GM15510 (cell line): ENCODE measurements around the gene ITGBL1.

Experiments
- POLR2A ChIP-seq: IDR thresholded peaks from 3 replicates; pipeline ENCODE4 v1.6.1; 2011; ENCODE audit warnings: borderline replicate concordance; ENCODE audit not compliant: insufficient read length; ENCODE audit errors: extremely low read depth

The ITGBL1 gene

DNA sequence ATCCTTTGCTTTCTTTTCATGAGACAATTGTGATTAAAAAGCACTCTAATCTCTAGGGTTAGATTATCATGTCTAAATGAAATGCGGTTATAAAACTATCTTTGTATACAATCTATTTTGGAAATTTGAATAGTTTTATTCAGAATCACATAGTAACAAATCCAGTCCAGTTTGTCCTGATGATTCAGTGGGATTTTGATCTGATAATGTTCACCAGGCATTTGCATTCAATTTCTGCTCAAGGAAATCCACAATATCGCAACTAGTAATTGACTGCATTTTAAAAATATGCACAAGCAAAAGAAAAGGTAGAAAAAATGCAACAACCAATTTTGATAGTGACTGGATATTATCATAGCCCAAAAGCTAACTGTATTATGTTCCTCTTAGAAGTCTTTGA lies 63.8 kb downstream of the ITGBL1 start:
- TF ChIP-seq POLR2A: no peak

GRCh38 chr13:101520672-101521071 lies 68.2 kb downstream of the ITGBL1 start:
- no peak for TF ChIP-seq POLR2A

DNA sequence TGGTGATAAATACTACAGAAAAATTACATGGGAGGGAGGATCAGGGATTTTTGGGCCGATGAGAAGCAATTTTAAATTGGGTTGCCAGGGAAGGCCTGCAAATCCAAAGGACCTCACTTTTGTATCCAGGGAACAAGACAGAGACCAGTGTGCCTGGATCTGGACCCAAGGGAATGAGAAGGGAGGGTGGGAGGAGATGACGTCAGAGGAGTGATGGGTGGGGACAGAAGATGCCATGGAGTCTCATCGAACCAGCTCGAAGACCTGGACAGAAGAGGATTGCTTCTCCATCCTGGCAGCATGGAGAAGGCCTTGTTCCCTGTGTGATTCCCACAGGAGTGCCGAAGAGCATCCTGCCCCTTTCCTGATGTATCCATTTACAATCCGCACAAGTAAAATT lies 68.9 kb downstream of the ITGBL1 start:
- TF ChIP-seq POLR2A: no peak

- no peak for TF ChIP-seq POLR2A
Observed at GRCh38 chr13:101522607-101523006, 70.1 kb downstream of the ITGBL1 start.

- TF ChIP-seq POLR2A: no peak
Observed at GRCh38 chr13:101523154-101524131, 71.0 kb downstream of the ITGBL1 start.

DNA sequence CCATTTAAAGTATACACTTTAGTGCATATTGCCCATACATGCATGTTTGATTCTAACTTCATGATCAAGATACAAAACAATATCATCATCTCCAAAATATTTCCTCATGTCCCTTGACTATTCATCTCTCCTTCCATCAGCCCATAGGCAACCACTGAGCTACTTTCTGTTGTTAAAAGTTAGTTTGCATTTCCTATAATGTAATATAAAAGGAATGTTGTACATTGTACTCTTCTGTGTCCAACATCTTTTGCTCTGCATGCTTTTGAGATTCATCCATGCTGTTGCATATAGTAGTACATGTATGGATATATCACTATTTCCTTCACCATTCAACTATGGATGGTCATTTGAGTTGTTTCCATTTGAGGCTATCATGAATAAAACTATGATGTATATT lies 74.7 kb downstream of the ITGBL1 start:
- TF ChIP-seq POLR2A: no peak

- TF ChIP-seq POLR2A: no peak
Observed at GRCh38 chr13:101529422-101529821, 76.9 kb downstream of the ITGBL1 start.

- TF ChIP-seq POLR2A: no peak
Observed at GRCh38 chr13:101530293-101530692, 77.8 kb downstream of the ITGBL1 start.

GRCh38 chr13:101535192-101535746 lies 82.8 kb downstream of the ITGBL1 start:
- TF ChIP-seq POLR2A: no peak

GRCh38 chr13:101536079-101536478 lies 83.6 kb downstream of the ITGBL1 start:
- no peak for TF ChIP-seq POLR2A

DNA sequence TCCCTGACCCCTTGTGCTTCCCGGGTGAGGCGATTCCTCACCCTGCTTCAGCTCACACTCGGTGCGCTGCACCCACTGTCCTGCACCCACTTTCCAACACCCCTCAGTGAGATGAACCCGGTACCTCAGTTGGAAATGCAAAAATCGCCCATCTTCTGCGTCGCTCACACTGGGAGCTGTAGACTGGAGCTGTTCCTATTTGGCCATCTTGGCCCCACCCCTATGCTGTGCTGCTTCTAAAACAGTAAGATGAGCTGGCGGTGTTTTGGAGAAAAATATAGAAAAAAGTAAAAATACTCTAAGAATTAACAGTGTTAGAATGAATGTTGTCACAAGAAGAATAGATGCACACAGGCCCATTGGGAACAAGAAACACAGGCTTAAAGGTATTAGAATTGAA lies 92.5 kb downstream of the ITGBL1 start:
- no peak for TF ChIP-seq POLR2A

- TF ChIP-seq POLR2A: no peak
Observed at GRCh38 chr13:101545521-101545920, 93.0 kb downstream of the ITGBL1 start.

DNA sequence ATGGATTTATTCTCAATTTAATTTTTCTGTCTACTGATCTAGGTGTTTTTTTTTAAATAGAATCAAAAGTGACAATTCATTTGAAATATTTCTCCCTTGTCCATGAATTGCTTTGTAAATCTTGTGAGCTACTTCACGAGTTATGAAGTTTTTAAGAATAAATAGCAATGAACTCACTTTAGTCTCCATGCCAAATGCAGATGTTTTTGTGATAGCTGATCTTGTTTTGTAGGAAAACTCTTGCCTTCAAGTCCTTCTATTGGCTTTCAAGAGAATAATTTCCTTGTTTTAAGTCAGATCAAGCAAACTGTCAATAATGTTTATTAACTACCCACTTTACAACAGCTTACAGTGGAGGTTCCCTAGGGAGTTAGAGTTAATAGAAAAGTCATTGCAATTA lies 99.8 kb downstream of the ITGBL1 start:
- no peak for TF ChIP-seq POLR2A

DNA sequence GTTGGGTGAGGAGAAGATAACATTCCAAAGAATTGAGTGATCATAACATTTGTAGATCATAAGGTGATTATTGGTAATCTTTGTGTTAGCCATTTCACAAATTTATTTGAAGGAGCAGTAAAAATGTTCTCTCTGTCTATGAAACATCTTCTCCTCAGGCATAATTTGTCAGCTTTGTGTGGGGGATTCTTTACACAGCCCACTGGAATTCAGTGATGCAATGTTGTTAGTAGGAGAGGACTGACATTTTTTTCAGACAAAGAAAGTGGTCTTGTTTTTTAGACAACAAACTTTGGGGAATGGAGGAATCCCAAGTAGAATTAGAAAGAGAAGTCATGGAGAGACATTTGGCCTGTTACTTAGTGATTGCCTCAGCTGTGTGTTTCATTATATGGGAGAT lies 100.3 kb downstream of the ITGBL1 start:
- TF ChIP-seq POLR2A: no peak

DNA sequence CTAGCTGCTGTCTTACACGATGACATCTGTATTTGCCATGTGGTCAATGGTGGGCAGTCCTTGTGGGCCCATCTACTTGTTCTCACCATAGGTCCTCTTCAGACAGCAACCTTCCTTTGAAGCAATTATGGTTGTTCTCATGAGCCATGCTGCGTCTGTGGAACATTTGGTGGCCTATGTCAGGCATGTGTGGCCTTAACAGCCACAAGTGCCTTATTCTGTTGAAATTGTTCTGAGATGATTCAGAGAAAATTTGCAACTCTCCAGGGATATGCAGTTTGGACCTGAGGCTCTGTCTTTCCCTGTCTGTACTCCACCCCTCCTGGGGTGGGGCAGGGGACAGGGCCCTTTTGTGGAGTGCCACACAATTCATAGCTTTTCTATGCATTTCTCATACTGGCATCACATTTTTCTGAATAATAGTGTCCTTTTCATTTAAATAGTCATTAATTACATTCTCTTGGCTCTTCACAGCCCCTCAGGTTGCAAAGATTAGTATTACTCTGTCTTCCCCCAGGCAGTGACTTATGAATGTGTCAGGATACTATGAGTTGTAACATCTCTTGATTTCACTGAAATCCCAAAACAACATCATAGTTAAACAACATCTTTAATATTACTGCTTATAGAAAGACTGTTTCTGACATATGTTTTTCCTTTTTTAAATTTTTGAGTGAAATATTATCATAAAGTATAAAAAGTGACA lies 102.1 kb downstream of the ITGBL1 start:
- no peak for TF ChIP-seq POLR2A
